NCI-H128 (cell line): Measurements from ENCODE around the gene C11orf42.

ENCODE experiments used
- DNase-seq: peaks from one replicate; lab custom pipeline; 2025; ENCODE audit not compliant: unreplicated experiment; lab: John Stamatoyannopoulos, UW

The C11orf42 gene, protein sequence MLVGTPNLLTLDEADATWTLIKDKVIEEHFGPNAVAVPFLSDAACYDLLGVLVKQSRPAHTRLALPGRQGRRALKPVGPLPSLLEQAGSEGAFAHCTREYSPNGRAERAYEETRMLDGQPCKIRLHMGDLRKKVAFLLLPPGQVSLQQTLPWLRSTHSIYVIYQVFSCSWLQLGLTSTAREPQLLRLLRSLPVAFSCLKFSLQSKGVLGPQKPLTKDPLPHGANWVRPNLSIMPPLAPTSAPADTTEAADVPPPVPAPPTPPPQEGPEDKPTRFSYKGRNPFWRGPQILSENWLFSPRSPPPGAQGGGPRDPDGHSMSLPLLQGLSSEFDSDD

GRCh38 chr11:6205366-6205765, at the start of gene C11orf42:
C11orf42 (plus strand) TSS chr11:6205557; CDS start chr11:6205616, 59 bp downstream.
- DNase-seq = no peak

DNA sequence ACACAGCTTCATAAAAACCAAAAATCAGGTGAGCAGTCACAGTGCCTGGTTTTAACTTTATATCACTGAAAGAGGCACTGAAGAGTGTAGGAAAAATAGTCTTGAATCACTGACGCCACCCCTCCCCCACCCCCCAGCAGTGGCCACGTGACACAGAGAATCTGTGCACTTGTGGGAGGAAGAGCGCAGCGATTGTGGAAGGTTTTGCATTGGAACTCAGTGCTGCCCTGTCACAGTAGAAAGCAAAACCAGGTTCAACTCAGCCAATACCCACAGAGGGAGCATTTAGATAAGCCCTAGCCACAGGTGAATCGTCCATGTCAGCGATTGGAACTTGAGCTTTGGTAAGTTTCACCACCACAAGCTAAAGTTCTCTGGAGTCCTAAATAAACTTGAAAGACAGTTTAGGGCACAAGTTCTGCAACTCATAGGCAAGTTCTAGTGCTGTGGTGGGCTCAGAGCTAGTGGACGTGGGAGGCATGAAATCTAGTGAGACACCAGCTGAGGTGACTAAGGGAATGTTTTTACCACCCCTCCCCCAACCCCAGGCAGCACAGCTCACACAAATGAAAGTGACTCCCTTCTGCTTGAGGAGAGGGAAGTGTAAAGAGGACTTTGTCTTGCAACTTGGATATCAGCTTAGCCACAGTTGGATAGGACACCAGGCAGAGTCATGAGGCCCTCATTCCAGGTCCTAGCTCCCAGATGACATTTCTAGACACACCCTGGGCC, 48.6 kb upstream of the C11orf42 start:
- no peak for DNase-seq

DNA sequence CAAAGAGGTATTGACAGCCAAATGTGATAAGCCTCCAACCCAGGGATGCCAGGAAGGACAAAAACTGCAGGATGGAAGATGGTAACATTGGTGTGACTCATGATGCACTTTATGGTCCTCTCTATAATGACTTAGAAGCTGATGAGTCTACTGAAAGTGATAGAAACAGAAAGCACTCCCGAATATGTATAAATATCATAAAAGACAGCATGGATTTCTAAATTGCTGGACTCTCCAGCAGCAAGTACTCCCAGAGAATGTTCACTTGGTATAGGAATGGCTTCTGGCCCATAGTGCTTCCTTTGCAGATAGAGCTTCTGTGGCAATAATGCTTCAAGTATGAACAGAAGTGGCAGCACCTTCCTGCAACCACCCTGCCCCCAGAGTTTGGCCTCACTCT, 35.1 kb upstream of the C11orf42 start, which contains the start of gene OR52B2:
OR52B2 (minus strand) TSS at position 101 of the 400 bp plus-strand sequence; CDS start at position 101, 0 bp downstream.
- no peak for DNase-seq

DNA sequence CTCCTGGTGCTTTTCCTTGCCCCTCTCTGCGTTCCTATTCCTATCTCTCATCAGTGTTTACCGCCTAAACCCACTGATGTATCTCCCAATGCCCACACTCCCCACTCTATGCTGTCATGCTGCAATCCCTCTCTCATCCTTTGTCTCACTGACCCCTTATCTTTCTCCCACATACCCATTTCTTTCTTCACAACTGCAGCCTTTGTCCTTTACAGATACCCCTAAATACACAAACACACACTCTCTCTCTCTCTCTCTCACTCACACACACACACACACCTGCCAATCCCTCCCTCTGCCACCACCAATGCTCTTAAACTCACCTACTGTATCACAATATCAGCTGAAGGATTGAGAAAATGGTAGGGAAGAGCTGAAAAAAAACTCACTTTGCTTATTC, 29.9 kb upstream of the C11orf42 start:
- no peak for DNase-seq

GRCh38 chr11:6191742-6192141, 13.6 kb upstream of the C11orf42 start:
- DNase-seq = no peak

GRCh38 chr11:6194065-6194581, 11.2 kb upstream of the C11orf42 start:
- DNase-seq = no peak

DNA sequence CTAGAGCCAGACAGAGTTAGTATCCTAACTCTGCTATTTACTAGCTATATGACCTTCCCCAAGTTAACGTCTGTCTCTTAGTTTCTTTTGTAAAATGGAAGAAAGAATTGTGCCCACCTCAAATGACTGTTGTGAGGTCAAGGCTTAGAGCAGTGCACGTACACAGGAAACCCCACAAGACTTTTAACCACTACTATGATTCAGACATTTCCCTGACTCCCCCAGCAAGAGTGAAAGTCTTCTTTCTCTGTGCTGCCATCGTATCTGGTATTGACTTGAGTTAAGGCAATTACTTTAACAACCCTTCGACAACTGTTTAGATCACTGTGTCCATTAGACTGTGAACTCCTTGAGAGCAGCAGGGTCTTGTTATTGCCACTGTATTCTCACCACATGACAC, 9.0 kb upstream of the C11orf42 start:
- no peak for DNase-seq

GRCh38 chr11:6197466-6198200, 7.7 kb upstream of the C11orf42 start:
- DNase-seq = no peak

- no peak for DNase-seq
These were observed 6.1 kb upstream of the C11orf42 start, which contains the start of gene OR52W1 for GRCh38 chr11:6199174-6199810. OR52W1 (plus strand) TSS chr11:6199224; CDS start chr11:6199224, 0 bp downstream.

- no peak for DNase-seq
These were observed 4.4 kb upstream of the C11orf42 start for GRCh38 chr11:6200975-6201374.

DNA sequence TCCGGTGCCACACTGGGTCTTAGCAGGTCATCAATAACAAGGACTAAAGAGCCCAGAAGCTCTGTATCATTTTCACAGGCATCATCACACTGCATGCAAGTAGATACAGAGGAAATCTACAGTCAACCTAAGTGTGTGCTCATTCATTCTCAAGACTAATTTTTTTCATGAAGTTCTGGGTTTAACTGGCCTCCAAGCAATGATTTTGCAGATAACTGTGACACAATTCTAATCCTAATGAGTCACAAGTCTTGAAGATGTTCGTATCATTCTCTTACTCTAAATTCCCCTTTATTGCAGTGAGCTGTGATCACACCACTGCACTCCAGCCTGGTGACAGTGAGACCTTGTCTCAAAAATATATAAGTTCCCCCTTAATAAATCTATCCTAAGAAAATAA, 3.9 kb upstream of the C11orf42 start:
- no peak for DNase-seq

DNA sequence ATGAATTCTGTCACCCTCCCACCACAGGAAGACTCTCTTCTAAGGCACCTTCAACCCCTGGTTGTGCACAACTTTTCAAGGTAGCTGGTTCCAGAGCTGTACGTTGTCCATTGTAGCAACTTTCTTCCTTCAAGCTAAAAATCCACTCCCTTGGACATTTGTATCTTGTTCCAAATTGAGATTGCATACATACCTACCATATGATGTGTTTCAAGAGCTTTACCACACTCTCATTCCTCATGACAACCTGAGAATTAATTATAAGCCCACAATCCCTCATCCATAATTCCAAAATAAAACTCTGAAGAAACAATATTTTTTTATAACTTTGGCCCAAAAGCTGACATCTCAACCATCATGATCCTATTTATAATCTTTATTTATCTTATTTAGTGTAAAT, 3.3 kb upstream of the C11orf42 start:
- no peak for DNase-seq

GRCh38 chr11:6203327-6203726, 2.0 kb upstream of the C11orf42 start:
- DNase-seq = no peak

GRCh38 chr11:6204706-6205105, 651 bp upstream of the C11orf42 start:
- no peak for DNase-seq

DNA sequence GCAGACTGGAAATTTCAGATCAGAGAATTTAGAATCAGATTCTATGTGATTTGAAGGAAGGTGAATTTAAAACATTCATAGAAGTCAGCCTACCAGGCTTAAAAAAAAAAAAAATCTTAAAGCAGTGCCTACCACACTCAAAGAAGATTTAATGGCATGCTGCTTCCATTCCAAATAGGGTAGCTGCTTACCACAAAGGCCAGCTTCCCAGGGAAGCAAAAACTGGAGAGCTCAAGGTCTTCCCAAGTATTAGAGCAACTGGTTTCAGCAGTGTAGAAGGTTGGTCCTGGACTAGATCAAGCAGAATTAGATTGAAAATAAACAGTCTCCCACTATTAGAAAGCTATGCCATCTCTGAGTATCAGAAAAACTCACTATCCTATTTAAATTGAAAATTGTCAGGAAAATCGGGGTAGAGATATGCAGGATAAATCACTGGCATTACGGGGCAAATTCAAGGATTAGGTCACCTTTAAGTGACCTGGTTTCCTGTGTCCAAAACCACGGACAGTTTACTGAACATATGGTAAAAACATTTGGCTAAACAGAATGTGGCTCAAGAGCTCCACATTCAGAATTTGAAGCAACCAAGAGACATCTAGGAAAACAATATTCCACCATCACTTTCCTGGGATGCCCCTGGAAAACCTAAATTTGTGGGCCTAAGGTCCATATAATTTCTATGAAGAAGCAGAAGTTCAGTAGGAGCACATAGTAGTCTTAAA, 1.3 kb downstream of the C11orf42 start:
- no peak for DNase-seq

- DNase-seq = no peak
These were observed 4.4 kb downstream of the C11orf42 start for GRCh38 chr11:6209801-6210200.

DNA sequence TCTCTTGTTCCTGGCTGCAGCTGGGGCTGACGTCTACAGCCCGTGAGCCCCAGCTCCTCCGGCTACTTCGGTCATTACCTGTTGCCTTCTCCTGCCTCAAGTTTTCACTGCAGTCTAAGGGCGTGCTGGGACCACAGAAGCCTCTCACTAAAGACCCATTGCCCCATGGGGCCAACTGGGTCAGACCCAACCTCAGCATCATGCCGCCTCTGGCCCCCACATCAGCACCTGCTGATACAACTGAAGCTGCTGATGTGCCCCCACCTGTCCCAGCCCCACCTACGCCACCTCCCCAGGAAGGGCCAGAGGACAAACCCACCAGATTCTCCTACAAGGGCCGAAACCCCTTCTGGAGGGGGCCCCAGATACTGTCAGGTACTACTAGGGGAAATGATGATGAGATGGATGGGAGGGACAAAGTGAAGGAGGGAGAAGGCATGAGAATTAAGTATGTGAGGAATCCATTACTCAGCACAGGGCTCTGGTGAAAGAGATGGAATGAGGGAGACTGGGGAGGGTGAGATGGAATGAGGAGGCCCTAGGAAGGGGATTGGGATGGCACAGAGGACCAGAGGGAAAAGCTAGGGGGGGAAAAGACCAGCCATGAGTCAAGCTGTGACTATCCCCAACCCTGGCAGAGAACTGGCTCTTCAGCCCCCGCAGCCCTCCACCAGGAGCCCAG, 5.1 kb downstream of the C11orf42 start:
- DNase-seq = no peak

DNA sequence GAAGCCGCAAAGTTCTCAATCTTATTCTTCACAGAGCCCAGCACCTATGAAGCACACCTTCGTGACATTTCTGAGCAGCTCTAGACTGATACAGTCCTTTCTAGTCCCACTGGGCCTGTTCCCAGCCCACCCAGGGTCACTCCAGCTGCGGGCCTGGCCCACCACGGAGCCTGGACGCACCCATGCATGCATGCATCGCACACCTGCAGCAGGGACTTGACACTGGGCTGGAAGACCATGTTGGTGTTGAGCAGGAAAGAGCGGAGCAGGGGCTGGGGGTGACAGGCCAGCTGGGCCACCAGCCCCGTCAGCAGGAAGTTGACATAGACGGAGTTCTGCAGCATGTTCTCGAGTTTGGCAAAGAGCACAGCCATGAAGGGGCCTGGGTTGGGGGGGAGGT, 9.2 kb downstream of the C11orf42 start:
- DNase-seq = no peak

DNA sequence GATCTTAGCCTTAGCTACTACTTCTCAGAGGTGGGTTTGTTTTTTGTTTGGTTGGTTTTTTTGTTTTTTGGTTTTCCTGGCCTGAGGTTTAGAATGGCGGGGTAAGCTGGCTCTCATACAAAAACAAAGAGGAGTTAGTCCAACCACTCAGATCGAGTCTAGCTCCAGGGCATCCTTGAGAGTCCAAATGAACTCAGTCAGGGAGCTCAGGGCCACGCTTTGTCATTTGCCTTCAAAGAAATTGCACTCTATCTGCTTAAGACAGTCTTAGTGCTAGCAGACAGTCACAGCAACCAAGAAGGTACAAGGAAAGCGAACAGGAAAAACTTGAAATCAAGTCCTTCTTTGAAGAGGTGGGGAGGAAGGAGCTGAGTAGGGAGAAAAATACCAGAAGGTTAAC, 11.1 kb downstream of the C11orf42 start:
- no peak for DNase-seq

DNA sequence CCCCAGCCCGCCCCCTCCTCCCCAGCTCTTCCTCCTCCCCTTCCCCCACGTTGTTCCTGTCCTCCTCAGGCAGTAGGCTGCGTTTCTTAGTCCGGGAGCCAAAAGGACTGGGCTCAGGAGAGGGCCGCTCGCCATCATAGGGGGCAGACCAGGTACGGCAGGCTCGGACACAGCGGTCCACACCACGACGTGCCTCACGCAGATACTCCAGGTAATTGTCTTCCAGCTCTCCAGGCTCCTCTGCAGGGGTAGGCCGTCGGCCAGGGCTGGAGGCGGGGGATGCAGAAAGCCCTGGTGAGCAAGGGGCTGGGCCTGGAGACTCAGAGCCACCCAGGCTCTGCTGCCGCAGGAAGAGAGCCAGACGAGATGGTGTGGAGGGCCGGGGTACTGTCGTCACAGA, 12.4 kb downstream of the C11orf42 start:
- no peak for DNase-seq
